T-helper 1 cell treated with Interleukin-12 subunit alpha and Interleukin-12 subunit beta and Interleukin-4 antibody, amounts not matched to agents 30 ng/mL and 1 ng/mL, for 36 hours (primary cell): ENCODE data around the gene RPUSD1. TPM values are rescaled to one million over a fixed set of nuclear protein-coding genes. Genes with fewer than 3 reads are reported as not detected.

ENCODE experiments used
- intact Hi-C: fragments of 100-400 bp; cut with micrococcal nuclease; formaldehyde crosslinking; loops from one replicate; pipeline ENCODE4 v1.15.1; 2024
- total RNA-seq: library from RNA; stranded (reverse); gene quantifications from 2 replicates; pipeline ENCODE4 v1.2.3, GENCODE V29; 2022

Gene RPUSD1
- total RNA-seq, 1 donor from 2014 or later = 35.4 TPM

- intact Hi-C loops = no loop called here
Observed at GRCh38 chr16:819336-820043, 31.3 kb upstream of the RPUSD1 start.

- intact Hi-C loops = no loop called here
Observed at GRCh38 chr16:818592-818991, 30.4 kb upstream of the RPUSD1 start.

- intact Hi-C loops = no loop called here
Observed at GRCh38 chr16:818132-818531, 30.0 kb upstream of the RPUSD1 start.

- intact Hi-C loops = no loop called here
Observed at GRCh38 chr16:817001-817906, 29.1 kb upstream of the RPUSD1 start.

- intact Hi-C loops = no loop called here
Observed at GRCh38 chr16:815861-816260, 27.7 kb upstream of the RPUSD1 start.

GRCh38 chr16:814974-815373 lies 26.8 kb upstream of the RPUSD1 start:
- intact Hi-C loops = loop anchor here (1.0 kb wide), 1 partner anchor 240 kb away; no protein-coding TSS in a partner anchor

GRCh38 chr16:813916-814412 lies 25.8 kb upstream of the RPUSD1 start:
- intact Hi-C loops = loop anchor here (1.0 kb wide), 1 partner anchor 241 kb away; no protein-coding TSS in a partner anchor

GRCh38 chr16:813204-813915 lies 25.2 kb upstream of the RPUSD1 start:
- intact Hi-C loops = no loop called here

GRCh38 chr16:808085-808386 lies 19.9 kb upstream of the RPUSD1 start:
- intact Hi-C loops = loop anchor here (5.0 kb wide), 1 partner anchor 221 kb away; no protein-coding TSS in a partner anchor

GRCh38 chr16:807347-808084 lies 19.3 kb upstream of the RPUSD1 start:
- intact Hi-C loops = loop anchor here (1.0 to 5.0 kb wide), 4 partner anchors 19 to 220 kb away; partner anchors contain the start of genes CHTF18, LMF1 and RPUSD1

- intact Hi-C loops = loop anchor here (5.0 kb wide), 1 partner anchor 218 kb away; no protein-coding TSS in a partner anchor
Observed at GRCh38 chr16:805474-805873, 17.3 kb upstream of the RPUSD1 start.

- intact Hi-C loops = loop anchor here (5.0 kb wide), 1 partner anchor 217 kb away; no protein-coding TSS in a partner anchor
Observed at GRCh38 chr16:804193-805048, 16.2 kb upstream of the RPUSD1 start.

GRCh38 chr16:803754-804080 lies 15.5 kb upstream of the RPUSD1 start:
- intact Hi-C loops = no loop called here

GRCh38 chr16:802914-803753 lies 15.0 kb upstream of the RPUSD1 start:
- intact Hi-C loops = no loop called here

GRCh38 chr16:802461-802860 lies 14.3 kb upstream of the RPUSD1 start:
- intact Hi-C loops = no loop called here

GRCh38 chr16:801584-802363 lies 13.6 kb upstream of the RPUSD1 start:
- intact Hi-C loops = no loop called here

- intact Hi-C loops = no loop called here
Observed at GRCh38 chr16:800834-801511, 12.8 kb upstream of the RPUSD1 start.
